ENCODE data around the gene ATG16L2. TPM values are rescaled to one million over a fixed set of nuclear protein-coding genes. Genes with fewer than 3 reads are reported as not detected.

Gene ATG16L2
- total RNA-seq, 1 experiment from 2014 or later, result 16.2 TPM

DNA sequence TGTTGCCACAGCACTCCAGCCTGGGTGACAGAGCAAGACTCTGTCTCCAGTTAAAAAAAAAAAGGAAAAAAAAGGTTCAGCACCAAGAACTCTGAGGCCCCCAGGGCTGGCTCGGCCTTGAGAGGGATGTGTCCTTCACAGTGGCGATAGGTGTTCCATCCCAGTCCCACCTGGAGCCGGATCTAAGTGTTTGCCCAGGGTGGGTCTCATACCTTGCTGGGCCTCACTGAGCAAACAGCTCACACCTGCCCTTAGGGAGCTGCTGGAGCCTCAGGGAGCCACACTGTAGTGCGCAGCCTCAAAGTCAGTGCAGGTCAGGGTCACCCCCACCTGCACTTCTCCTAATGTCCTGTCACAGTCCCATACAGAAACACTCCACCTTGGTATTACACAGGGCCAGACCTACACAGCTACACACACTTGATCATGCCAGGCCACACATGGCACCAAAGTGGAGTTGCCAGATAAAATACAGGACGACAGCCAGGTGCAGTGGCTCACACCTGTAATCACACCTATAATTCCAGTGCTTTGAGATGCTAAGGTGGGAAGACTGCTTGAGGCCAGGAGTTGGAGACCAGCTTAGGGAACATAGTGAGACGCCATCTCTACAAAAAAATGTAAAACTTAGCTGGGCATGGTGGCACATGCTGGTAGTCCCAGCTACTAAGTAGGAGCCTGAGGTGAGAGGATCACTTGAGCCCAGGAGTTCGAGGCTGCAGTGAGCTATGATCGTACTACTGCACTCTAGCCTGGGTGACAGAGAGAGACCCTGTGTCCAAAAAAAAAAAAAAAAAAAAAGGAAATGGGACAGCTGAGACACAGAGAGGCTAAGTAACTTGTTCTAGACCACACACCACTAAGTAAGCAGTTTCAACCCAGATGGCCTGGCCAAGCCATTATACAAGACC lies 27.7 kb upstream of the ATG16L2 start:
- Histone ChIP-seq H3K4me3 (ENCODE audit: low read length) (no peak overlapping the region), H3K9ac (ENCODE audit: low read length) (peak overlapping the region; percentile 52), H3K9me3 (ENCODE audit: low read length) (no peaks in the 10 kb centered on the region), H3K79me2 (ENCODE audit: low read length) (no peaks in the 10 kb centered on the region), H3K36me3 (ENCODE audit: low read depth, low read length) (no peaks in the 10 kb centered on the region), H4K20me1 (ENCODE audit: low read length) (no peaks in the 10 kb centered on the region), H2AFZ (ENCODE audit: low read length) (0 out of 2 replicates have a peak overlapping the region, but pooled peaks have one; percentile 7), H3F3A (ENCODE audit: low read length, unreplicated experiment) (no peaks in the 10 kb centered on the region), H3K4me2 (ENCODE audit: low read length) (peak overlapping the region; percentile 50), H3K27me3 (ENCODE audit: low read length) (no peaks in the 10 kb centered on the region), H3K9me2 (replicated peaks; ENCODE audit: low read length) (no peaks in the 10 kb centered on the region), H3K4me1 (ENCODE audit: insufficient read depth, low read length) (peaks cover 51% of the 10 kb centered on the region), H3K27ac (ENCODE audit: low read length) (peak overlapping the region; percentile 83)
- intact Hi-C loops (cut with micrococcal nuclease), result no loop called here
- peak; percentile 61 for ATAC-seq
- BruUV-seq (replicated peaks), result no TSS peak
- POLR2A ChIA-PET (ENCODE audit: unreplicated experiment), result interaction anchor here (0.6 to 0.7 kb wide), 2 partner anchors 25 to 114 kb away, joined by 3 read pairs; no protein-coding TSS in a partner anchor
- CTCF ChIA-PET, result interaction anchor here (1.0 kb wide), 1 partner anchor 11 kb away, joined by 4 read pairs; no protein-coding TSS in a partner anchor
- TF ChIP-seq EZH2 (IDR thresholded peaks at IDR 0.05; ENCODE audit: low read length, unreplicated experiment) (no peak), EZH2phosphoT487 (IDR thresholded peaks at IDR 0.05; ENCODE audit: borderline replicate concordance, low read length) (no peak)
- TF ChIP-seq, protein P1, sequence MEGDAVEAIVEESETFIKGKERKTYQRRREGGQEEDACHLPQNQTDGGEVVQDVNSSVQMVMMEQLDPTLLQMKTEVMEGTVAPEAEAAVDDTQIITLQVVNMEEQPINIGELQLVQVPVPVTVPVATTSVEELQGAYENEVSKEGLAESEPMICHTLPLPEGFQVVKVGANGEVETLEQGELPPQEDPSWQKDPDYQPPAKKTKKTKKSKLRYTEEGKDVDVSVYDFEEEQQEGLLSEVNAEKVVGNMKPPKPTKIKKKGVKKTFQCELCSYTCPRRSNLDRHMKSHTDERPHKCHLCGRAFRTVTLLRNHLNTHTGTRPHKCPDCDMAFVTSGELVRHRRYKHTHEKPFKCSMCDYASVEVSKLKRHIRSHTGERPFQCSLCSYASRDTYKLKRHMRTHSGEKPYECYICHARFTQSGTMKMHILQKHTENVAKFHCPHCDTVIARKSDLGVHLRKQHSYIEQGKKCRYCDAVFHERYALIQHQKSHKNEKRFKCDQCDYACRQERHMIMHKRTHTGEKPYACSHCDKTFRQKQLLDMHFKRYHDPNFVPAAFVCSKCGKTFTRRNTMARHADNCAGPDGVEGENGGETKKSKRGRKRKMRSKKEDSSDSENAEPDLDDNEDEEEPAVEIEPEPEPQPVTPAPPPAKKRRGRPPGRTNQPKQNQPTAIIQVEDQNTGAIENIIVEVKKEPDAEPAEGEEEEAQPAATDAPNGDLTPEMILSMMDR (conservative IDR thresholded peaks at IDR 0.05; ENCODE audit: low read depth, low read length), result no peak
- peak; percentile 81 for DNase-seq

DNA sequence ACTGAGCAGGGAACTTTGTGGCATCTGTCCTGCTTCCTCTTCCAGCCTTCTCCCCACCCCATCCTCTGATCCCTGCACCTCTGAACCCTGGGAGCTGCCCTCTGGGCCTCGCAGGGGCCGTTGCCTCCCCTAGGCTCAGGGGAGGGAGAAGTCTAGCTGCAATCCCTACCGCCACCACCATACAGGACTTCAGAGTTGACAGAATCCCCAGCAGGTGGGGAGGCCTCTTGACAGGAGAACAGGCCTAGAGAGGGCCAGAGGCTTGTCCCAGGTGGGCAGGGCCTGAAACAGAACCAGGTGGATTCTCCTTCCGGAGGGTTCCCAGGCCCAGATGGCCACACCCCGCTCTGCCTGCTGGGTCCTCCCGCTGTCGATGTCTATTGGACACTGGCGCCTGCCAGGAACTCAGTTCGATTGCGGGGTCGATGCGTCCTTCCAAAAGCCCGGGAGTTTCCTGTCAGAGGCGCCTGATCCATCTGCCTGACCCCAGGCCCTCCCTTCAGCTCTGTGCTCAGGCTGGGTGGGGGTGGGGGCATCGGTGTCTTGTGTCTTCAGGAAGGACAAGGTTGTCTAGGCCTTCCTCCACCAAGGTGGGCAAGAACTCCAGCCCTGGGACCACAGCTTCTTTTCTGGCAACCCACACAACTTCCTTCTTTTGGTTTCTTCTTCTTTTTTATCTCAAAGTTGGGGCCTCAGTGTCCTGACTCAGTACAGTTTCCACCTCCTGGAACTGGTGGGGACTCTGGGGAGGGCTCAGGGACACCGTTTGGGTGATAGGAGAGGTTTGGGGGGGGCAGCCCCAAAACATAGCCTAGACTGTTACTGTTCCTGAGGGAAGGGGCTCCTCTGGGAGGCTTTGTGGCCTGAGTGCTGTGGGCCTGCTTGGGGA lies 26.8 kb upstream of the ATG16L2 start:
- no TSS peak for BruUV-seq (replicated peaks)
- Histone ChIP-seq H3K4me2 (ENCODE audit: low read length) (no peak overlapping the region), H3K27ac (ENCODE audit: low read length) (peak overlapping the region; percentile 83), H3K79me2 (ENCODE audit: low read length) (no peaks in the 10 kb centered on the region), H3K36me3 (ENCODE audit: low read depth, low read length) (no peaks in the 10 kb centered on the region), H3K9ac (ENCODE audit: low read length) (no peak overlapping the region), H3K4me3 (ENCODE audit: low read length) (no peak overlapping the region), H3K9me3 (ENCODE audit: low read length) (no peaks in the 10 kb centered on the region), H3K27me3 (ENCODE audit: low read length) (no peaks in the 10 kb centered on the region), H3K9me2 (replicated peaks; ENCODE audit: low read length) (no peaks in the 10 kb centered on the region), H3K4me1 (ENCODE audit: insufficient read depth, low read length) (peaks cover 44% of the 10 kb centered on the region), H2AFZ (ENCODE audit: low read length) (no peak overlapping the region), H3F3A (ENCODE audit: low read length, unreplicated experiment) (no peaks in the 10 kb centered on the region), H4K20me1 (ENCODE audit: low read length) (no peaks in the 10 kb centered on the region)
- no peak for ATAC-seq
- intact Hi-C loops (cut with micrococcal nuclease), result no loop called here
- CTCF ChIA-PET, result interaction anchor here (1.0 kb wide), 1 partner anchor 10 kb away, joined by 4 read pairs; no protein-coding TSS in a partner anchor
- no peak for DNase-seq
- POLR2A ChIA-PET (ENCODE audit: unreplicated experiment), result interaction anchor here (0.6 kb wide), 1 partner anchor 26 kb away, joined by 3 read pairs; no protein-coding TSS in a partner anchor
- TF ChIP-seq, protein P1 (conservative IDR thresholded peaks at IDR 0.05; ENCODE audit: low read depth, low read length), result peak; percentile 17; the same call in 1 of the 2 replicates
- no peak for TF ChIP-seq EZH2phosphoT487 (IDR thresholded peaks at IDR 0.05; ENCODE audit: borderline replicate concordance, low read length)
